ENCODE measurements around the gene ADAT2. TPM values are rescaled to one million over a fixed set of nuclear protein-coding genes. Genes with fewer than 3 reads are reported as not detected.

ADAT2 gene
- total and polyA plus RNA-seq, 2 of the 8 experiments (the other 6 are each of a cell fraction or from before 2014, with no cell fraction given): 4.3 to 11.8 TPM

GRCh38 chr6:143405373-143406154 is 44.9 kb downstream of the ADAT2 start (continued):
- TF ChIP-seq CHD7 (IDR thresholded peaks at IDR 0.05; ENCODE audit: insufficient replicate concordance, low read length): no peak
